Activated B cell treated with CpG ODN at 0.5 μM for 24 hours (primary cell): Measurements from ENCODE around the gene MTG1. TPM values are rescaled to one million over a fixed set of nuclear protein-coding genes. Genes with fewer than 3 reads are reported as not detected.
A peak's percentile ranks its signal among the peaks of the same experiment; 100 is the strongest.
"Not testable (repeated sequence)": the region's sequence is repeated elsewhere in the genome, so short reads cannot be mapped to it uniquely, and the experiment has no call there.

Experiments used
- ATAC-seq: fragments of 200-7000 bp; cut with Tn5 transposase; one replicate; pipeline ENCODE4 v1.10.0; 2021; ENCODE audit warnings: low read depth, mild to moderate bottlenecking, moderate library complexity
- CTCF ChIA-PET: fragments of 350-600 bp; sonication (Branson Sonifier 250); formaldehyde crosslinking; loops from one replicate; lab custom pipeline; 2021; ENCODE audit warnings: antibody characterized with exemption; lab: Charles Lee
- POLR2A ChIA-PET: fragments of 350-600 bp; sonication (Branson Sonifier 250); formaldehyde crosslinking; loops from one replicate; lab custom pipeline; 2021; ENCODE audit warnings: antibody characterized with exemption; lab: Charles Lee
- DNase-seq: peaks from one replicate; pipeline ENCODE4 v3.0.0; 2022
- H3K27ac Mint-ChIP-seq: one replicate; pipeline ENCODE4 v1.8.0; 2020; ENCODE audit warnings: mixed read lengths
- H3K27me3 Mint-ChIP-seq: one replicate; pipeline ENCODE4 v1.8.0; 2021; ENCODE audit warnings: mixed read lengths
- H3K36me3 Mint-ChIP-seq: one replicate; pipeline ENCODE4 v1.8.0; 2021; ENCODE audit warnings: low read depth, mixed read lengths
- H3K4me1 Mint-ChIP-seq: one replicate; pipeline ENCODE4 v1.8.0; 2021; ENCODE audit warnings: mixed read lengths
- H3K4me3 Mint-ChIP-seq: one replicate; pipeline ENCODE4 v1.8.0; 2020; ENCODE audit warnings: mild to moderate bottlenecking, mixed read lengths
- H3K9me3 Mint-ChIP-seq: one replicate; pipeline ENCODE4 v1.8.0; 2020; ENCODE audit warnings: mixed read lengths
- intact Hi-C: fragments of 100-400 bp; cut with micrococcal nuclease; formaldehyde crosslinking; loops from one replicate; pipeline ENCODE4 v1.15.1; 2024
- total RNA-seq: library from RNA; stranded (reverse); gene quantifications from 2 replicates; pipeline ENCODE4 v1.2.3, GENCODE V29; 2022
- TF ChIP-seq, protein P1 (sequence below): fragments of 200-600 bp; IDR thresholded peaks from one replicate; pipeline ENCODE4 v1.8.0; 2022; ENCODE audit warnings: antibody characterized with exemption, mild to moderate bottlenecking

The MTG1 gene
- total RNA-seq, 1 donor from 2014 or later, result 83.1 TPM

DNA sequence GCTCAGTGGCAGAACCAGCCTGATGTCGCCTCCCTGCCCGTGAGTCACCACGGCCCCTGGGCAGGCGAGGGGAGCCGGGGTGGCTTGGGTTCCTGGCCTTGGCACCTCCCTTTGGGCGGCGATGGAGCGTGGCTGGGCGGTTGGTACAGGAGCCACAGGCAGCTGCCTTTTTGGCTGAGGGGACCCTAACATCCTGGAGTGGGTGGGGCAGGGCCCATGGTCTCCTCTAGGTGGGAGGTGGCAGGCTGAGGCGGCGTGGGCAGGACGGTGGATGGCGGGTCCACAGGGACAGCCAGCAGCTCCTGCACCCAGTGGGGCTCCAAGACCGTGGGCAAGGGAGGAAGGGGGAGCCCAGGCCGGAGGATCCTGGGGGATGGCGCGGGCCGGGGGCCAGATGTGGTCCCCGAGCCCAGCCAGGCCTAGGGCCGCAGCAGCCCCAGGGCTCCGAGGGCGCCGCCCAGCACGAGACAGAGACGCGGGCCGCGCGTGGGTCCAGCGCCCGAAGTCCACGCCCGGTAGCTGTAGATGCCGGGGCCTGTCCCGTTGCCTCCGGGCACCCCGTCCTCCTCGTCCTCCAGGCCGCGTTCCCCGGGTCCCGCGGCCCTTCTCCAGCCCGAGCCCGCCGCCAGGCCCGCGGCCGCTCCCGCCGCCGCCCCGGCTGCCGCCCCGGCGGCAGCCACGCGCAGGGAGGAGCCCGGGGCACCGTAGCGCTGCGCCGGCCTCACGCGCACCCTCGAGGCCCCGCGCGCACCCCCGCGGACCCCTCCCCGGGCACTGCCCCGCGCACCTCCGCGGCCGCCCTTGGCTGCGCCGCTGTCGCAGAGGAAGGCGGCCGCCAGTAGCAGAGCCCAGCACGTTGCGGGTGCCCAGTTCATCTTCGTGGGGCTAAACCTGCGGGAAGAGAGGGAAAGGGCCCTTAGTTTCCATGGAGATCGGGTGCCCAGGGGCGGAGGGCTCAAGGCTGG is 29.1 kb downstream of the MTG1 start:
- H3K9me3 Mint-ChIP-seq, result no peaks in the 10 kb centered on the region
- peaks cover 25% of the 10 kb centered on the region for H3K36me3 Mint-ChIP-seq
- peak overlapping the region; percentile 64 for H3K4me3 Mint-ChIP-seq
- intact Hi-C loops, result no loop called here
- H3K4me1 Mint-ChIP-seq, result peaks cover 3% of the 10 kb centered on the region
- H3K27ac Mint-ChIP-seq, result no peak overlapping the region
- H3K27me3 Mint-ChIP-seq, result no peaks in the 10 kb centered on the region
- POLR2A ChIA-PET, result no interaction called here
- CTCF ChIA-PET, result no interaction called here
- peak; percentile 43 for ATAC-seq
- no peak for DNase-seq
- TF ChIP-seq, protein P1, sequence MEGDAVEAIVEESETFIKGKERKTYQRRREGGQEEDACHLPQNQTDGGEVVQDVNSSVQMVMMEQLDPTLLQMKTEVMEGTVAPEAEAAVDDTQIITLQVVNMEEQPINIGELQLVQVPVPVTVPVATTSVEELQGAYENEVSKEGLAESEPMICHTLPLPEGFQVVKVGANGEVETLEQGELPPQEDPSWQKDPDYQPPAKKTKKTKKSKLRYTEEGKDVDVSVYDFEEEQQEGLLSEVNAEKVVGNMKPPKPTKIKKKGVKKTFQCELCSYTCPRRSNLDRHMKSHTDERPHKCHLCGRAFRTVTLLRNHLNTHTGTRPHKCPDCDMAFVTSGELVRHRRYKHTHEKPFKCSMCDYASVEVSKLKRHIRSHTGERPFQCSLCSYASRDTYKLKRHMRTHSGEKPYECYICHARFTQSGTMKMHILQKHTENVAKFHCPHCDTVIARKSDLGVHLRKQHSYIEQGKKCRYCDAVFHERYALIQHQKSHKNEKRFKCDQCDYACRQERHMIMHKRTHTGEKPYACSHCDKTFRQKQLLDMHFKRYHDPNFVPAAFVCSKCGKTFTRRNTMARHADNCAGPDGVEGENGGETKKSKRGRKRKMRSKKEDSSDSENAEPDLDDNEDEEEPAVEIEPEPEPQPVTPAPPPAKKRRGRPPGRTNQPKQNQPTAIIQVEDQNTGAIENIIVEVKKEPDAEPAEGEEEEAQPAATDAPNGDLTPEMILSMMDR, result no peak

DNA sequence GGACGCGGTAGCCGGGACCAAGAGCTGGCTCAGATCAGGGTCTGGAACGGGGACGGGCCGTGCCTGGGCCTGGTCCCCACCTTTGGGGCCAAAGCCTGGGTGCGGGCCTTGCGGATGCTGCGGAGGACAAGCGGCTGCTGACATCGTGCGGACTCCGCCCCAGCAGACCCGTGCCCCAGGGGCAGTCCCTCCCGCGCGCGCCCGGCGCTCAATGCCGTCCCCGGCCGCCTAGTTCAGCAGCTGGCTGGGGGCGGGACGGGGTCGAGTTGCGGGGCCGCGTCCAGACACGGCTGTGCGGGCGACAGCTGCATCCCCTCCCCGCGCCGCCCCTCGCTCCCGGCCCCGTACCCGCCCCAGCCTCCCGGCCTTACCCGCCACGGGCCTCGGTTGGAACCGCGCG is 30.1 kb downstream of the MTG1 start:
- POLR2A ChIA-PET, H3K9me3 Mint-ChIP-seq, CTCF ChIA-PET, H3K4me1 Mint-ChIP-seq, DNase-seq, intact Hi-C loops, H3K4me3 Mint-ChIP-seq, H3K27ac Mint-ChIP-seq, H3K27me3 Mint-ChIP-seq: not testable (repeated sequence)
- ATAC-seq, result peak; percentile 26
- H3K36me3 Mint-ChIP-seq, result peaks cover 15% of the 10 kb centered on the region

DNA sequence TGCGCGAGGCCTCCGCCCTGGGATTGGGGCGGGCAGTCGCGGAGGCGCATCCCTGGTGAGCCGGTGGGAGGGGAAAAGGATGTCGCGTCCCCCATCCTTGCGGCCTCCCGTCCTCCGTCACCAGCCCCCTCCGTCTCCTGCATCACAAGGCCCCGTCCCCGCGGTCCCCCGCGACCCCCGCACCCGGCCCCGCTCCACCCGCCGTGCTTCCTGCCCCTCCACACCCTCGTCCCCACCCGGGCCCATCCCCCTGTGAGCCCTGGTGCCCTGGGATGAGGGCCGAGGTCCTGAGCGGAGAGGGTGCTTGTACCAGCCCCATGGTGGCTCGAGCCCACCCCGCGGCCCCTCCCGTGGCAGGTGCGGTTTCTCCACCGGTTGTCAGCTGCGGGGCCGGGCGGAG is 30.6 kb downstream of the MTG1 start, which contains the start of gene SPRN:
Gene SPRN (minus strand): TSS at position 25 of the 400 bp plus-strand sequence. CDS start 944 bp downstream, outside the sequence.
- H3K27me3 Mint-ChIP-seq, H3K27ac Mint-ChIP-seq, H3K4me1 Mint-ChIP-seq, POLR2A ChIA-PET, ATAC-seq, H3K9me3 Mint-ChIP-seq, CTCF ChIA-PET, intact Hi-C loops, DNase-seq: not testable (repeated sequence)
- H3K36me3 Mint-ChIP-seq, result peaks cover 11% of the 10 kb centered on the region
- peak within 1 kb of the TSS; percentile 64 for H3K4me3 Mint-ChIP-seq

DNA sequence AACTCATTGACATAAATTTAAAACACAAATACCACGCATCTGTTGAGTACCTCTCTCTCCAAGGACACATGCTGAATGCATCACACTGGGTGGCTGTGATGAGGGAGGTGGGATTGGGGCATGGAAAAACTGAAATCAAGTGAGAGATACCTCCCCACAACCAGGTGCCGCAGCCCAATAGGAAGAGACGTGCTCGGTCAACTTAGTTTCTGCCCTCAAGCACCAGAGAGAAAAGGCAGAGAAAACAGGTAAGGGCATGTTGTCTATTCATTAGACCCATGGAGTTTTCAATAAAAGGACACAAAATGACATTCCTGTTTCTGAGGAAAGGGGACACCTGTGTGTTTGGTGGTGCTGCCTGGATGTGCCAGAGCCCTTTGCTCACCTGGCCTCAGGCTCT is 35.6 kb downstream of the MTG1 start:
- H3K27ac Mint-ChIP-seq, DNase-seq, H3K9me3 Mint-ChIP-seq, POLR2A ChIA-PET, intact Hi-C loops, CTCF ChIA-PET, H3K27me3 Mint-ChIP-seq, H3K4me3 Mint-ChIP-seq, H3K4me1 Mint-ChIP-seq, ATAC-seq, H3K36me3 Mint-ChIP-seq: not testable (repeated sequence)

DNA sequence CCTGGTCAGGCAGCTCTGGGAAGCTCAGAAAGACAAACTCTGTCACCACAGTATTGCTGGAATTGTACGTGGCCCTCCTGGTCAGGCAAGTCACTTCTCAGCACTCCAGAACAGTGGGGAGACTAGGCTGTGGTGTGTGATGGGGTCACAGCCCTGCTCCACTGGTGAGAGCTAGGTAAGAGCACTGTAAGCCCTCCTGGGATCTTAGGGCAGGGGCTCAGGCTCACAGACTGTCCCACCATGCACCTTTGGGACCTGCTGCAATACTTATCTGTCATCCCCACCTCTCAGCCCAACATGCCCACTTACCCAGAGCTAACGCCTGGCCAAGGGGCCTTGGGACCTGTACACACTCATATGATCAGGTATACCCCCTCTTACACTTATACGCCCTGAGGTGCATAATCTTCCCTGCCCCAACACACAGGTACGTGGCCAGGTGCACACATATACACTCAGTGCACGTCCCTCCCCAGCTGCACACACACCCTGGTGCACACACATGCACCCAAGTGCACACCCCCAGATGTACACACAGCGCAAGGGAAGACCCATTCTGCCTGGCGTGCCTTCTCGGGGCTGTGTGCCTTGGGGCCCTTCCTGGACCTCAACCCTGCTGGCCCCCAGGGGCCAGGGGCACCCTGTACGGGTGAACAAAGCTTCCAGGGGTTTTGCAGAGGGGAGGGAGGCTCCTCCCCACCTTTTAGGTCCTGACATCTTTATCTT is 38.1 kb downstream of the MTG1 start:
- H3K4me3 Mint-ChIP-seq, DNase-seq, H3K4me1 Mint-ChIP-seq, H3K27ac Mint-ChIP-seq, H3K36me3 Mint-ChIP-seq, ATAC-seq, H3K9me3 Mint-ChIP-seq, CTCF ChIA-PET, POLR2A ChIA-PET, H3K27me3 Mint-ChIP-seq: not testable (repeated sequence)
- intact Hi-C loops, result loop anchor here (10.0 kb wide), 1 partner anchor 83 kb away; no protein-coding TSS in a partner anchor

DNA sequence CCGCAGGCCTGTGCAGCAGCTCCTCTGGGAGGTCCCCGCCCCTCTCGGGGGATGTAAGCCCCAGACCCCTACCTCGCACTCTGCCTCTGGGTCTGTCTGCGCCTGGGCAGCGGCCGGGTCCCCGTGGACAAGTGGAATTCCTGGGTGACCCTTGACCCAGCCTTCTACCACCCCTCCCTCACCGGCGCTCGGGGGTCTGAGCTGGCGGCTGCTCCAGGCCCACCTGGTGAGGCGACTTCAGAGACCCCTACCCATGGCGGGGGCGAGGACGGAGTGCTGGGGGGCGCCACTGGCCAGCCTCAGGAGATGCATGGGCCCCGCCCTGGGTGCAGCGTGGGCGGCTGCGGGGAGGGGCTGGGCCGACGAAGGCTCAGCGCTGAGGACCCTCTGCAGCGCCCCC is 38.8 kb downstream of the MTG1 start:
- H3K27ac Mint-ChIP-seq, H3K36me3 Mint-ChIP-seq, H3K27me3 Mint-ChIP-seq, ATAC-seq, H3K4me1 Mint-ChIP-seq, H3K4me3 Mint-ChIP-seq, CTCF ChIA-PET, POLR2A ChIA-PET, DNase-seq, H3K9me3 Mint-ChIP-seq: not testable (repeated sequence)
- intact Hi-C loops, result loop anchor here (10.0 kb wide), 1 partner anchor 82 kb away; no protein-coding TSS in a partner anchor

DNA sequence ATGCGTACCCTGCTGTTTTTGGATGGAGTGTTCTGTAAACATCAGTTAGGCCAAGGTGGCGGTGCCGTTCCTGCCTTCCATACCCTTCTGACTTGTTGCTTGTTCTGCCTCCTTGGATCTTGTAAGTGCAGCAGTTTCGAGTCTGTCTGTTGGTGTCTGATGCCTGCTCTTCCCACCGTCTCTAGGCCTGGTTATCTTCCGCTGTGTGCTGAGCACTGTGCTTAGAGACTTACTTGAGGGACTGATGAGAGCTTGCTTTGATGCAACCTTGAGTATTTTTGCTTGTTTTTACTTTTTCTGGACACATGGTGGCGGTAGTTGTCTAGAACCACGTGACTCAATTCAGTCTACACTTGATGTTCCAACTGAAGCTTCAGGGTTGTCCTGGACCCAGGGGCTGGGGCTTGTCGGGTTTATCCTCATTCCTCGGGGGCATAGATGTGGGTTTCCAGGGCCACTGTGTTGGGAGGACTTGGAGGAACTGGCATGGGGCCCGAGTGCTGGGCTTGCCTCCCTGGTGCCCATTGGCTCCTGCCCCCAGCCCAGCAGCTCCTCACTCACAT is 44.8 kb downstream of the MTG1 start:
- Mint-ChIP-seq H3K4me1 (peaks cover 6% of the 10 kb centered on the region), H3K9me3 (peaks cover 3% of the 10 kb centered on the region), H3K36me3 (no peaks in the 10 kb centered on the region), H3K27ac (no peak overlapping the region), H3K27me3 (peaks cover 5% of the 10 kb centered on the region), H3K4me3 (no peak overlapping the region)
- no peak for DNase-seq
- no peak for ATAC-seq
- TF ChIP-seq, protein P1, result no peak
- intact Hi-C loops, result loop anchor here (10.0 kb wide), 1 partner anchor 76 kb away; no protein-coding TSS in a partner anchor
- POLR2A ChIA-PET, result no interaction called here
- CTCF ChIA-PET, result interaction anchor here (2.3 kb wide), 1 partner anchor 109 kb away, joined by 15 read pairs; no protein-coding TSS in a partner anchor
